DOHH2 (cell line): ENCODE data around the gene ACAD8.

Source experiments
- CTCF ChIP-seq: fragments of 200-600 bp; sonication (generic); IDR thresholded peaks from one replicate; pipeline ENCODE4 v1.5.1; 2014; ENCODE audit warnings: antibody characterized with exemption, mild to moderate bottlenecking, low read depth, low read length; ENCODE audit not compliant: poor library complexity, severe bottlenecking
- EZH2phosphoT487 ChIP-seq: fragments of 200-600 bp; sonication (generic); IDR thresholded peaks from 2 replicates; pipeline ENCODE4 v1.6.1; 2017; ENCODE audit warnings: borderline replicate concordance, mild to moderate bottlenecking, antibody characterized with exemption, low read length, moderate library complexity, mixed read lengths

GRCh38 chr11:134313379-134313778 lies 60.0 kb downstream of the ACAD8 start:
- TF ChIP-seq CTCF (no peak), EZH2phosphoT487 (no peak)
